ENCODE results near the gene MS4A4E.
"Not testable (repeated sequence)": the region's sequence is repeated elsewhere in the genome, so short reads cannot be mapped to it uniquely, and the experiment has no call there.

Gene MS4A4E

GRCh38 chr11:60172011-60172410 lies 70.9 kb downstream of the MS4A4E start:
- no peak for DNase-seq (ENCODE audit: low read depth)

GRCh38 chr11:60170566-60170965 lies 72.4 kb downstream of the MS4A4E start:
- DNase-seq (ENCODE audit: low read depth): no peak

- no peak for DNase-seq (ENCODE audit: low read depth)
Measured at GRCh38 chr11:60169264-60169915, 73.5 kb downstream of the MS4A4E start.

- DNase-seq (ENCODE audit: low read depth): no peak
Measured at GRCh38 chr11:60168306-60168705, 74.6 kb downstream of the MS4A4E start.

GRCh38 chr11:60165951-60166350 lies 77.0 kb downstream of the MS4A4E start:
- DNase-seq (ENCODE audit: low read depth): no peak

- DNase-seq (ENCODE audit: low read depth): no peak
Measured at GRCh38 chr11:60165538-60165937, 77.4 kb downstream of the MS4A4E start.

- no peak for DNase-seq (ENCODE audit: low read depth)
Measured at GRCh38 chr11:60164550-60165075, 78.3 kb downstream of the MS4A4E start.

GRCh38 chr11:60161766-60162165 lies 81.2 kb downstream of the MS4A4E start:
- DNase-seq (ENCODE audit: low read depth): no peak

- no peak for DNase-seq (ENCODE audit: low read depth)
Measured at GRCh38 chr11:60161107-60161506, 81.8 kb downstream of the MS4A4E start.

- DNase-seq (ENCODE audit: low read depth): no peak
Measured at GRCh38 chr11:60159868-60160267, 83.1 kb downstream of the MS4A4E start.

GRCh38 chr11:60159284-60159683 lies 83.7 kb downstream of the MS4A4E start:
- no peak for DNase-seq (ENCODE audit: low read depth)

- DNase-seq (ENCODE audit: low read depth): no peak
Measured at GRCh38 chr11:60158636-60159035, 84.3 kb downstream of the MS4A4E start.

GRCh38 chr11:60155931-60156330 lies 87.0 kb downstream of the MS4A4E start:
- DNase-seq (ENCODE audit: low read depth): no peak

- DNase-seq (ENCODE audit: low read depth): not testable (repeated sequence)
Measured at GRCh38 chr11:60152727-60153126, 90.2 kb downstream of the MS4A4E start.

GRCh38 chr11:60150279-60150678 lies 92.7 kb downstream of the MS4A4E start:
- no peak for DNase-seq (ENCODE audit: low read depth)
